Hepatocyte (in vitro differentiated cells): ENCODE results near the gene RAB1A. TPM values are rescaled to one million over a fixed set of nuclear protein-coding genes. Genes with fewer than 3 reads are reported as not detected.

ENCODE experiments used
- DNase-seq: peaks from one replicate; pipeline ENCODE4 v3.0.0-alpha.2; 2016; ENCODE audit warnings: low spot score
- H2AFZ ChIP-seq: fragments of 200-600 bp; sonication (generic); 2 replicates; pipeline ENCODE4 v1.6.0; 2016; ENCODE audit warnings: antibody characterized with exemption, mild to moderate bottlenecking
- H3K27ac ChIP-seq: fragments of 200-600 bp; sonication (generic); 2 replicates; pipeline ENCODE4 v1.5.1; 2016; ENCODE audit warnings: mild to moderate bottlenecking
- H3K27me3 ChIP-seq: fragments of 200-600 bp; sonication (generic); 2 replicates; pipeline ENCODE4 v1.6.1; 2016
- H3K36me3 ChIP-seq: fragments of 200-600 bp; sonication (generic); replicated peaks from 2 replicates; pipeline ENCODE4 v1.5.1; 2016; ENCODE audit warnings: low read depth; ENCODE audit not compliant: insufficient read depth
- H3K4me1 ChIP-seq: fragments of 200-600 bp; sonication (generic); 2 replicates; pipeline ENCODE4 v1.5.1; 2016; ENCODE audit warnings: mild to moderate bottlenecking, moderate library complexity; ENCODE audit not compliant: insufficient read depth
- H3K4me2 ChIP-seq: fragments of 200-600 bp; sonication (generic); 2 replicates; pipeline ENCODE4 v1.6.0; 2016
- H3K4me3 ChIP-seq: fragments of 200-600 bp; sonication (generic); 2 replicates; pipeline ENCODE4 v1.5.1; 2016; ENCODE audit warnings: mild to moderate bottlenecking
- H3K79me2 ChIP-seq: fragments of 200-600 bp; sonication (generic); 2 replicates; pipeline ENCODE4 v1.6.0; 2017; ENCODE audit warnings: mild to moderate bottlenecking
- H3K9me2 ChIP-seq: fragments of 200-600 bp; sonication (generic); replicated peaks from 2 replicates; pipeline ENCODE4 v1.6.0; 2017; ENCODE audit warnings: mild to moderate bottlenecking; ENCODE audit not compliant: insufficient read depth
- H3K9me3 ChIP-seq: fragments of 200-600 bp; sonication (generic); 2 replicates; pipeline ENCODE4 v1.5.1; 2016; ENCODE audit warnings: low read depth, mild to moderate bottlenecking
- H4K20me1 ChIP-seq: fragments of 200-600 bp; sonication (generic); 2 replicates; pipeline ENCODE4 v1.6.0; 2016; ENCODE audit warnings: mild to moderate bottlenecking; ENCODE audit not compliant: insufficient read depth, poor library complexity, severe bottlenecking
- EZH2 ChIP-seq: fragments of 200-600 bp; sonication (generic); IDR thresholded peaks from 2 replicates; pipeline ENCODE4 v1.6.1; 2016; ENCODE audit warnings: antibody characterized with exemption, mild to moderate bottlenecking, borderline replicate concordance
- EZH2phosphoT487 ChIP-seq: fragments of 200-600 bp; sonication (generic); IDR thresholded peaks from one replicate; pipeline ENCODE4 v1.6.1; 2018; ENCODE audit warnings: antibody characterized with exemption, mild to moderate bottlenecking, low read depth, moderate library complexity; ENCODE audit not compliant: unreplicated experiment, severe bottlenecking
- WGBS: methylation state at CpG from one replicate; pipeline ENCODE4 v1.1.6; 2016; ENCODE audit warnings: low lambda C conversion rate; ENCODE audit errors: missing lambda C conversion rate; 5-methylcytosine and 5-hydroxymethylcytosine counted together
- polyA plus RNA-seq: library from polyadenylated mRNA; unstranded; fragments of >200 nt; fragmentation: Nextera tagmentation; extraction: Ambion mirVana; gene quantifications from 2 replicates; pipeline ENCODE4 v1.2.1, GENCODE V29; 2016
- total RNA-seq: library from RNA; depleted of rRNA; stranded (reverse); fragments of >200 nt; gene quantifications from 2 replicates; pipeline ENCODE4 v1.2.3, GENCODE V29; 2014
- TF ChIP-seq, protein P1 (sequence below): fragments of 200-600 bp; sonication (generic); IDR thresholded peaks from 2 replicates; pipeline ENCODE4 v1.5.1; 2016; ENCODE audit warnings: antibody characterized with exemption, mild to moderate bottlenecking; ENCODE audit not compliant: poor library complexity

The RAB1A gene
- total and polyA plus RNA-seq, 2 experiments from 2014 or later: 200 to 347 TPM

DNA sequence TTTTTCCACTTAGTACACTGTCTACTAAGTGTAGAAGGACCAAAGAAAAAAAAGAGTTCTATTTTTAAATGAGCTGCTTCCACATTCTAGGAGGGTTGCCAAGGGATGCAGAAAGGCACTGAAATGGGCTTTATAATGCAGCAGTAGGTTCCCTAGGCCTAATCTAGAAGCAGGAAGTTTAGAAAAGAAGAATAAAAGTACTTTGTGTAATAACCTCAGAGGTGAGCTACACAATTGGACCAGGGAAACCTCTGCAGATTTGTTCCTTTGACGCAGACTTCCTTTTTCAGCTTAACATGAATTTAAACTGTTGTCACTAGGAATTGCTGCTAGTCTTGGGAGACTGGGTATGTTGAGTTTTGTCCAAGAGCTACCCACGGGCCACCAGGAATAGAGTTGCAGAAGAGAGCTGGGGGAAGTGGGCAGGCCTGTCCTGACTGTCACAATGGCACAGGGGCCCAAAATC is 34.6 kb upstream of the RAB1A start:
- Histone ChIP-seq H3K79me2 (no peaks in the 10 kb centered on the region), H4K20me1 (no peaks in the 10 kb centered on the region), H3K4me1 (no peaks in the 10 kb centered on the region), H3K9me3 (no peaks in the 10 kb centered on the region), H3K9me2 (no peaks in the 10 kb centered on the region), H3K4me2 (no peak overlapping the region), H3K27me3 (no peaks in the 10 kb centered on the region), H3K36me3 (no peaks in the 10 kb centered on the region), H3K27ac (no peak overlapping the region), H3K4me3 (no peak overlapping the region), H2AFZ (no peak overlapping the region)
- DNase-seq: no peak
- 96% methylated on average over 2 of the region's 2 CpGs for WGBS
- TF ChIP-seq, protein P1, sequence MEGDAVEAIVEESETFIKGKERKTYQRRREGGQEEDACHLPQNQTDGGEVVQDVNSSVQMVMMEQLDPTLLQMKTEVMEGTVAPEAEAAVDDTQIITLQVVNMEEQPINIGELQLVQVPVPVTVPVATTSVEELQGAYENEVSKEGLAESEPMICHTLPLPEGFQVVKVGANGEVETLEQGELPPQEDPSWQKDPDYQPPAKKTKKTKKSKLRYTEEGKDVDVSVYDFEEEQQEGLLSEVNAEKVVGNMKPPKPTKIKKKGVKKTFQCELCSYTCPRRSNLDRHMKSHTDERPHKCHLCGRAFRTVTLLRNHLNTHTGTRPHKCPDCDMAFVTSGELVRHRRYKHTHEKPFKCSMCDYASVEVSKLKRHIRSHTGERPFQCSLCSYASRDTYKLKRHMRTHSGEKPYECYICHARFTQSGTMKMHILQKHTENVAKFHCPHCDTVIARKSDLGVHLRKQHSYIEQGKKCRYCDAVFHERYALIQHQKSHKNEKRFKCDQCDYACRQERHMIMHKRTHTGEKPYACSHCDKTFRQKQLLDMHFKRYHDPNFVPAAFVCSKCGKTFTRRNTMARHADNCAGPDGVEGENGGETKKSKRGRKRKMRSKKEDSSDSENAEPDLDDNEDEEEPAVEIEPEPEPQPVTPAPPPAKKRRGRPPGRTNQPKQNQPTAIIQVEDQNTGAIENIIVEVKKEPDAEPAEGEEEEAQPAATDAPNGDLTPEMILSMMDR: no peak
- TF ChIP-seq EZH2 (no peak), EZH2phosphoT487 (no peak)

DNA sequence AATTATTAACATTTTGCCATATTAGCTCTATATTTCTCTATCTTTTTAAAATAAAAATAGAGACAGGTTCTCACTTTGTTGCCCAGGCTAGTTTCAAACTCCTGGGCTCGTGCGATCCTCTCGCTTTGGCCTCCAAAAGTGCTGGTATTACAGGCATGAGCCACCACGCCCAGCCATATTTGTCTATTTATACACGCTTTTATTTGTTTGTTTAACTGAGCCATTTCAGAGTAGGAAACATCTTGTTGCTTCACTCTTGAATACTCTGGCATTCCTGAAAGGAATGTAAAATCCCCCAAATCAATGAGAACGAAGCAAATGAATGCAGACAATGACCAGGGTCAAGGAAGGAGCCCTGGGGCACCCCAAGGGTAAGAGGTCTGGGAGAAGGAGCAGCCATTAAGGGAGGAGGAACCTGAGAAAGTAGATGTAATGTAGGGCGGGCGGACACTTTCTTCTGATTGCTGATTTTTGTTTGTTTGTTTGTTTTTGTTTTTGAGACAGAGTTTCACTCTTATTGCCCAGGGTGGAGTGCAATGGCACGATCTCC is 31.7 kb upstream of the RAB1A start:
- TF ChIP-seq EZH2 (no peak), EZH2phosphoT487 (no peak)
- TF ChIP-seq, protein P1: no peak
- no peak for DNase-seq
- no peaks in the 10 kb centered on the region for H3K36me3 ChIP-seq
- H3K79me2 ChIP-seq: no peaks in the 10 kb centered on the region
- no peak overlapping the region for H3K4me2 ChIP-seq
- no peaks in the 10 kb centered on the region for H3K9me3 ChIP-seq
- 76% methylated on average over 9 of the region's 9 CpGs for WGBS
- no peaks in the 10 kb centered on the region for H3K9me2 ChIP-seq
- no peak overlapping the region for H3K27ac ChIP-seq
- no peaks in the 10 kb centered on the region for H3K4me1 ChIP-seq
- H3K27me3 ChIP-seq: no peaks in the 10 kb centered on the region
- H2AFZ ChIP-seq: no peak overlapping the region
- no peaks in the 10 kb centered on the region for H4K20me1 ChIP-seq
- H3K4me3 ChIP-seq: no peak overlapping the region

DNA sequence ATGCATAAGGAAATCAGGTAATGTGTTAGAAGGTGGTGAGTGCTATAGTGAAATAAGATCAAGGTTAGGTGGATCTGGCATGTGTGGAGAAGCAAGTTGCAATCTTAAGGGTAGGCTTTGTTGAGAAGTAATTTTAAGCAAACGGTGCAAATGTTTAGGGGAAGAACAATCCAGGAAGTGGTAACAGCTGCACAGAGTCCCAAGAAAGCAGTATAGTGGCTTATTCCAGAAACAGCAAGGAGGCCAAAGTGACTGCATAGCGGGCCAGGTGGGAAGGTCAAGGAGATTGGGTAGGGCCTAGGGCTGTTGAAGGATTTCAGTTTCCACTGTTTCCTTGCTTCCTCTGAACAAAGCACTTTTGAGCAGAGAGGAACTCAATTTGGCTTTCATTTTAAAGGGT is 30.0 kb upstream of the RAB1A start:
- Histone ChIP-seq H3K36me3 (no peaks in the 10 kb centered on the region), H3K4me2 (no peak overlapping the region), H3K9me3 (no peaks in the 10 kb centered on the region), H3K4me1 (no peaks in the 10 kb centered on the region), H3K27me3 (no peaks in the 10 kb centered on the region), H4K20me1 (no peaks in the 10 kb centered on the region), H3K79me2 (no peaks in the 10 kb centered on the region), H2AFZ (no peak overlapping the region), H3K27ac (no peak overlapping the region), H3K9me2 (no peaks in the 10 kb centered on the region), H3K4me3 (no peak overlapping the region)
- WGBS: 80% methylated on average over 2 of the region's 2 CpGs
- TF ChIP-seq, protein P1: no peak
- DNase-seq: no peak

DNA sequence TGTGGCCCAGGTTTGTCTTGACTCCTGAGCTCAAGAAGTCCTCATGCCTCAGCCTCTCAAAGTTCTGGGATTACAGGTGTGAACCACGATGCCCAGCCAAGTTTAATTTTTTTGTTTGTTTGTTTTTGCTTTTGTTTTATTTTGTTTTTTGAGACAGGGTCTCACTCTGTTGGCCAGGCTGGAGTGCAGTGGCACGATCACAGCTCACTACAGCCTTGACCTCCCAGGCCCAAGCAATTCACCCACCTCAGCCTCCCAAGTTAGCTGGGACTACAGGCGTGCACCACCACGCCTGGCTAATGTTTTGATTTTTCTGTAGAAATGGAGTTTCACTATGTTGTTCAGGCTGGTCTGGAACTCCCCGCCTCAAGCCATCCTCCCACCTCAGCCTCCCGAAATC is 29.4 kb upstream of the RAB1A start:
- no peaks in the 10 kb centered on the region for H3K9me3 ChIP-seq
- no peaks in the 10 kb centered on the region for H3K9me2 ChIP-seq
- no peak overlapping the region for H3K4me2 ChIP-seq
- no peaks in the 10 kb centered on the region for H4K20me1 ChIP-seq
- H3K79me2 ChIP-seq: no peaks in the 10 kb centered on the region
- no peaks in the 10 kb centered on the region for H3K4me1 ChIP-seq
- H3K4me3 ChIP-seq: no peak overlapping the region
- no peak overlapping the region for H3K27ac ChIP-seq
- no peaks in the 10 kb centered on the region for H3K27me3 ChIP-seq
- H3K36me3 ChIP-seq: no peaks in the 10 kb centered on the region
- TF ChIP-seq, protein P1: no peak
- no peak for TF ChIP-seq EZH2phosphoT487
- TF ChIP-seq EZH2: no peak
- DNase-seq: no peak
- 96% methylated on average over 6 of the region's 6 CpGs for WGBS
- H2AFZ ChIP-seq: no peak overlapping the region
